GM19351 (cell line): ENCODE data around the gene EFCAB12.
"Not testable (repeated sequence)": the region's sequence is repeated elsewhere in the genome, so short reads cannot be mapped to it uniquely, and the experiment has no call there.

ENCODE experiments used
- ATAC-seq: cut with Tn5 transposase; IDR thresholded peaks from one replicate; pipeline ENCODE4 v1.9.1; 2021; ENCODE audit warnings: mild to moderate bottlenecking, moderate library complexity; ENCODE audit not compliant: unreplicated experiment

Gene EFCAB12

DNA sequence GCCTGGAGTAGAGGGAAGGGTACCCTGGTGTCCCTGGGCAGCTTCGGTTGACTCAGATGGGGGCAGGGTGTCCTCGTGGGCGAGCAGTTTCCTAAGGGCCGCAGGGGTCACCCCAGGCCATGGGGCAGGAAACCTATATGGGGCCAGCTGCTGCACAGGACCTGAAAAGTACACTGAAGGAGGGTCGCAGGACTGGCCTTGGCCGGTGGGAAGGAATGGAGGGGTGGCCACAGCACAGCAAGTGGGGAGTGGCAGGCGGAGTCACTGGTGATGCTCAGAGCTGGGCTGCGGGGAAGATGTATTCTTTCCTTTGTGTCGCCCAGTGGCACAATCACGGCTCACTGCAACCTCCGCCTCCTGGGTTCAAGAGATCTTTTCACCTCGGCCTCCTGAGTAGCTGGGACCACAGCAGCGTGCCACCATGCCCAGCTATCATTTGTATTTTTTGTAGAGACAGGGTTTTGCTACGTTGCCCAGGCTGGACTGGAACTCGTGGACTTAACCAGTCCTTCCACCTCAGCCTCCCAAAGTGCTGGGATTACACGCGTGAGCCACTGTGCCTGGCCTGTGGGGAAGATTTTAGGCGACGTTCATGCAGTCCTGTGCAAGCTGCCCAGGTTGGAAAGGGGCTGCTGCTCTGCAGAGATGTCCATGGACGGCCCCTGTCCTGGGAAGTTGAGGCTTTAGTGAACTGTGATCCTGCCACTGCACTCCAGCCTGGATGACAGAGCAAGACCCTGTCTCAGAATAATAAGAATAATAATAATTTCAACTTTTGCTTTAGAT, 57.2 kb downstream of the EFCAB12 start:
- no peak for ATAC-seq

DNA sequence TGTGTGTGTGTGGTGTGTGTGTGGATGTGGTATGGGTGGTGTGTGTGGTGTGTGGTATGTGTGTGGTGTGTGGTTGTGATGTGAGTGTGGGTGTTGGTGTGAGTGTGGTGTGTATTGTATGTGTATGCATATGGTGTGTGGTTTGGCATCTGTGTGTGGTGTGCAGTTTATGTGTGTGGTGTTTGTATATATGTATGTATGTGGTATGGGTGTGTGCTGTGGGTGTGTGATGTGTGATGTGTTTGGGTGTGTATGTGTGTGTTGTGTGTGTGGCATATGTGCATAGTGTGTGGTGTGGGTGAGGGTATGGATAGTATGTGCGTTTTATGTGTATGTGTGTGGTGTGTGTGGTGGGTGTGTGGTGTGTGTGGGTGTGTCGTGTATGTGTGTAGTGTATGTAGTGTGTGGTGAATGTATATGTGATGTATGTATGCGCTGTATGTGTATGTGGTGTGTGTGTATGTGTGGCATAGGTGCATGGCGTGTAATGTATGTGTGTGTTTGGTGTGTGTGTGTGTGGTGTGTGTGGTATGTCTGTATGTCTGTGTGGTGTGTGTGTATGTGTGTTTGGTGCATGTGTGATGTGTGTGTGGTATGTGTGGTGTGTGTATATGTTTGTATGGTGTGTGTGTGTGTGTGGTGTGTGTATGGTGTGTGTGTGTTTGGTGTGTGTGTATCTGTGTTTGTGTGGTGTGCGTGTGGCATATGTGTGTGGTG, 58.0 kb downstream of the EFCAB12 start:
- no peak for ATAC-seq

DNA sequence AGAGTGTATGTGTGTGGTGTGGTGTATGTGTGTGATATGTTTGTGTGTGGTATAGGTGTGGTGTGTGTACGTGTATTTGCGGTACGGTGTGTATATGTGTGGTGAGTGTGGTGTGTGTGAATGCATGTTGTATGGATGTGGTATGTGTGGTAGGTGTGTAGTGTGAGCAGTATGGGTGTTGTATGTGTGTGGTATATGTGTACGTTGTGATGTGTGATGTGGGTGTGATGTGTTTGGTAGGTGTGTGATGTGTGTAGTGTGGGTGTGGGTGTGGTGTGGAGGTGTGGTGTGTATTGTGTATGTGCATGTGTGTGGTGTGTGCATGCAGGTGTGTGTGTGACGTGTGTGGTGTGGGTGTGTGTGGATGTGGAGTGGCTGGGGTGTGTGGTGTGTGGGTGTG, 58.7 kb downstream of the EFCAB12 start:
- ATAC-seq = no peak

DNA sequence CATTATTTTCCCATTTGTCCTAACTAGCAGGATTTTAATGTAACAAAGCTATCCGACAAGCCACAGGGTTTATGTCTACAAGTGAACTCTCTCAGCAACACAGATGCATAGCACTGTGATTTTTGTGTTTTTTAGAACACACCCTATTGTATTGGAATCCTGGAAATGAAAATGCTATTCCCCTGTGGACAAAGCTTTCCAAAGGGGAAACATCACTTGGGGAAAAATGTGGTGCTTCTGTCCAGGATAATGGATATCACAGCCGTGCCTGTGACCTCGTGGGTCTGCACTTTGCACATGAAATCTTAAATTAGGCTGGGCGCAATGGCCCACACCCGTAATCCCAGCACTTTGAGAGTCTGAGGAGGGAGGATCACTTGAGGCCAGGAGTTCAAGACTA, 60.6 kb downstream of the EFCAB12 start:
- ATAC-seq = no peak

DNA sequence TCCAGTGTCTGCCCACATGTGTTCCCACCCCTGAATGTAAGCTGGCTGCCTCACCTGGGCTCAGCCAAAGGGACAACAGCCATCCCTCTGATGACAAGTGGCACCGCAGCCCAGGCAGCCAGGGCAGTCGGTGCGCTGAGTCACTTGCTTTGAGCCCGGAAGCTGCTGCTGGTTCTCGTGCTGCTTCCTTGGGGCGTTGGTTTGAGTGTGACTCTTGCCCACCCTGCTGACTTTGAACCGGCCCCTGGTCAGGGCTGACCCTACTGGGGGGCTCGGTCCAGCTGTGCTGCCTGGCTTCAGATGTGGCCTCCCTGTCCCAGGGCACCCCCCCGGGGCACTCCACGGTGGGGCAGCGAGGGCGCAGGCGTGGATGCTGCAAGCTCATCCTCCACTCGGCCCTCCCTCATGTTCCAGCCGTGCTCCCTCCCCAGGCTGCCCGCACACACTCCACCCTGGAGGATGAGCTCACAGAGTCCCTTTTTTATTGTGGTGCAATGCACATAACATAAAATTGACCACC, 62.1 kb downstream of the EFCAB12 start:
- no peak for ATAC-seq

DNA sequence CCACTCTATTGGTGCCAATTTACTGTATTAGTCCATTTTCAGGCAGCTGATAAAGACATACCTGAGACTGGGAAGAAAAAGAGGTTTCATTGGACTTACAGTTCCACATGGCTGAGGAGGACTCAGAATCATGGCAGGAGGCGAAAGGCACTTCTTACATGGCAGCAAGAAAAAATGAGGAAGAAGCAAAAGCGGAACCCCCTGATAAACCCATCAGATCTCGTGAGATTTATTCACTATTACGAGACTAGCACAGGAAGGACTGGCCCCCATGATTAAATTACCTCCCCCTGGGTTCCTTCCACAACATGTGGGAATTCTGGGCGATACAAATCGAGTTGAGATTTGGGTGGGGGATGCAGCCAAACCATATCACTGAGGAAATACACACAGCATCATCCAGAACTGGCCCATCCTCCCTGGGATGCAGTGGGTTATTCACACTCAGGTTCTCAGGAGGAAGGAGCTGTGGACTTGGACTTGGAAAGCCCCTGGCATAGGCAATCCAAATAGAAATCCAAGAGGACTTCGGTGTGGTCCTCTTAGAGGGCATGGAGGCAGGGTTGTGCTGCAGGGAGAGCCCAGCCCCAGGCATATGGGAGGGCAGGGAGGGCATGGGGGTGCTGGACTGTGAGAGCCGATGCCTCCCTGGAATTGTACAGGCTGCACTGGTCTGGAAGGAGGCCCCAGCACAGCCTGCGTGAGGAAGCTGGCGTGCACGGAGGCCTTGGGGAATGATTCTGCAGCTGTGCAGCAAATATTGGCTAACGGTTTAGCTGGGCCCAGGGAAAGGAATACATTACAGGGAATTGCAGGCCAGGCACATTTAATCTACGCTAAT, 62.9 kb downstream of the EFCAB12 start:
- no peak for ATAC-seq

DNA sequence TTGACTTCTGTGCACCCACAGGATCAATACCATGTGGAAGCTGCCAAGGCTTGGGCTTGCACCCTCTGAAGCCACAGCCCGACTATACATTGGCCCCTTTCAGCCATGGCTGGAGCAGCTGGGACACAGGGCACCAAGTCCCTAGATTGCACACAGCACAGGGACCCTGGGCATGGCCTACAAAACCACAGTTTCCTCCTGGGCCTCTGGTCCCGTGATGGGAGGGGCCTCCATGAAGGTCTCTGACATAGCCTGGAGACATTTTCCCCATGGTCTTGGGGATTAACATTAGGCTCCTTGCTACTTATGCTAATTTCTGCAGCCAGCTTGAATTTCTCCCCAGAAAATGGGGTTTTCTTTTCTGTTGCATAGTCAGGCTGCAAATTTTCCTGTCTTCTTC, 63.6 kb downstream of the EFCAB12 start:
- not testable (repeated sequence) for ATAC-seq

DNA sequence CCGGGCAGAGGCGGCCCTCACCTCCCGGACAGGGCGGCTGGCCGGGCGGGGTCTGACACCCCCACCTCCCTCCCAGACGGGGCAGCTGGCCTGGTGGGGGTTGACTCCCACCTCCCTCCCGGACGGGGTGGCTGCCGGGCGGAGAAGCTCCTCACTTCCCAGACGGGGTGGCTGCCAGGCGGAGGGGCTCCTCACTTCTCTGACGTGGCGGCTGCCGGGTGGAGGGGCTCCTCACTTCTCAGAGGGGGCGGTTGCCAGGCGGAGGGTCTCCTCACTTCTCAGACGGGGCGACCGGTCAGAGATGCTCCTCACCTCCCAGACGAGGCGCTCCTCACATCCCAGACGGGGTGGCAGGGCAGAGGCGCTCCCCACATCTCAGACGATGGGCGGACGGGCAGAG, 65.1 kb downstream of the EFCAB12 start:
- not testable (repeated sequence) for ATAC-seq

DNA sequence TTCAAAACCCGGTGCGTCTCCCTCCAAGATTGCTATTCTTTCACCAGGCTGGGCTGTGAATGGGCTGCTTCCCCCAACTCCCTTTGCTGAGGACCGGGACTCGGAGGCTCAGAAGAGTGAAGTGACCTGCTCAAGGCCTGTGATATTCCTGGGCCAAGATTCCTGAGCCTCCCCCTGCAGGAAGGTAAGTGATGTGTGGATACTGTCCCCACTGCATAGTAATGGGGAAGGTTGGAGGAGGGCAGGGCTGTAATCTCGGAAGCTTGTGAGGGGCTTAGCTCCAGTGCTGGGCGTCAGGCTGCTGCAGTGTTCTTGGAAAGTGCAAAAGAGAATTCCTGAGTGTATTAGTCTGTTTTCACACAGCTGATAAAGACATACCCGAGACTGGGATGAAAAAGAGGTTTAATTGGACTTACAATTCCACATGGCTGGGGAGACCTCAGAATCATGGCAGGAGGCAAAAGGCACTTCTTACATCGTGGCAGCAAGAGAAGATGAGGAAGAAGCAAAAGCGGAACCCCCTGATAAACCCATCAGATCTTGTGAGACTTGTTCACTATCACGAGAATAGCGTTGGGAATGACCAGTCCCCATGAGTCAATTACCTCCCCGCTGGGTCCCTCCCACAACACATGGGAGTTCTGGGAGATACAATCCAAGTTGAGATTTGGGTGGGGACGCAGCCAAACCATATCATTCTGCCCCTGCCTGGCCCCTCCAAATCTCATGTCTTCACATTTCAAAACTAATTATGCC, 67.6 kb downstream of the EFCAB12 start:
- no peak for ATAC-seq

DNA sequence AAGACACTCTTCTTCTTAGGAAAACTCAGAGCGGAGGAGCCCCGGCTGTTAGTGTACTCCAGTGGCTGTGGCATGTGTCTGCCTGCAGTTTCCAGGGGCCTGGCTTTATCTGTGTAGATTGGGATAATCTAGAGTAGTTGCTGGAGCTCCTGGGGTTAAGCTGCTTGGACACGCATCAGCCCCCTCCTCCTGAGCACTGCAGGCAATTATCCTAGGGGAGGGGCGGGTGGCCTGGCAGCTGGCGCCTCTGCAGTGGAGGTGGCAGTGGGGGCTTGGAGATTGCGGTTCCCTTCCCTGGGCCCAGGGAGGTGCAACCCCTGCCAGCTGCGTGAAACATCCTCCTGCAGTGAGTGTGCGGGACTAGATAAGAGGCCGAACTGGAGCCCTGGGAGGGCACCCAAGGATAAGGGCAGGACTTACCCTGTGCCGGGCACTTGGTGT, 68.2 kb downstream of the EFCAB12 start:
- no peak for ATAC-seq

DNA sequence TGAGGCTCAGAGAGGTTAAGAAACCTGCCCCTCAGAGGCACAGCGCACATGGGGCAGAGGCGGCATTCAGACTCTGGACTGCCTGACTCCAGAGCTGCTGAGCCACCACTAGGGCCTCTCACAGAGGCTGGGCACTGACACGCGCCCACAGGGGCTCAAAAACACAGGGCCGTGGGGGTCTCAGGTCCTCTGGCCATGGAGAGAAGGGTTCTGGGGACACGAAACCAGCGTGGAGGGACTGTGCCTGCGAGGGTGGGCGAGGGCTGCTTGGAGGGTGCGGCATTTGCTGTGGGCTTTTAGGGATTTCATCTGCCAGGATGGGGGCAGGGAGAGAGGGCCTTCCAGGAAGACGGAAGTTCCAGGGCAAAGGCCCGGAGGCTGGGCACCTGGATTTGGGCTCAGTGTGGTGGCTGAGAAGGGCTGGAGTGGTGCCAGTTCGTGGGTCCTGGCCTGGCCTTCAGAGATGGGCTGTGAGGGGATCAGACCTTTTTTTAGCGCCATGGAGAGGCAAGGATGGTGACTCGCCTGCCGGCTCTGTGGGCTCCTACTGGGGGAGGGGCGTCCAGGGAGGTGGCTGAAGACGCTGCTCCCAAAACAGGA, 69.6 kb downstream of the EFCAB12 start:
- ATAC-seq = no peak

DNA sequence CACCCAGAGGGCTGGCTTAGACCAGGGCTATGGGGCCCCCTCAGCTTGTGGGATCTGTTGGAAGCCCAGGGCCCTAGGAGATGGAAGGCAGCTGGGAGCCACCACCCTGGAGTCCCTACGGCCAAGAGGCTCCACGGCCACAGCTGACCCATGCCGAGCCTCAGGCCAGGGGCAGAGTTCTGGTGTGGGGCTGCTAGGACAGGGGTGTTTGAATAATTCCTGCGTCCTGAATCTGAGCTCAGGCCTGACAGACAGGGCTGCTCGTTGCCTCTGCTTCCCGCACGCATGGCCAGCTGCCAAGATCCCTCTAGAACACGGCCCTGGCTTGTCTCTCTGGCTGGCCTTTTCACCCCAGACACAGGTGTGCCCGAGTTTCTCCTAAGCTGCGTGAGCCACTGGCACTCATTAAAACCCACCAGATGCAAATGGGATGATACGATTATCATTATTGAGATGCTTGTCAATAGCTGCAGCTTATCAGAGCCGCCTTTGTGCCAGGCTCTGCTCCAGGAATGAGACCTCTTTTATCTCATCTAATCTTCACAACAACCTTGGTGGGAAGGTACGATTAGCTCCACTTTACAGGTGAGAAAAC, 70.2 kb downstream of the EFCAB12 start:
- no peak for ATAC-seq

DNA sequence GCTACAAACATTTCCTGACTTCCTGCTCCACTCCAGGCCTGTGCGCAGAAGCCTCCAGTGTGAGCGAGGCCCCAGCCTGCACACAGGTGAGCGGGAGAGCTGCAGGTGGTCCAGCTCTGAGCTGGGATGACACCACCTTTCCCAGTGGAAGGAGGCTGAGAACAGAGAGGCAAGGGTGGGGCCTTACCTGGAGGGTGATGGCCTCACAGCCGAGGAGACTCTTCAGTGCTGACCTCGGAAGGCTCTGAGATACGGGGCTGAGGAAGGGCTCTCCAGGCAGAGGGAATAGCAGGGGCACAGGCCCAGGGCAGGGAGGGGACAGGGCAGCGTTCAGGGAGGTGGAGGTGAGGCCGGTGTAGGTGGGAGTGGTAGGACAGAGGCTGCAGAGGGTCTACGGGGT, 70.8 kb downstream of the EFCAB12 start:
- no peak for ATAC-seq

DNA sequence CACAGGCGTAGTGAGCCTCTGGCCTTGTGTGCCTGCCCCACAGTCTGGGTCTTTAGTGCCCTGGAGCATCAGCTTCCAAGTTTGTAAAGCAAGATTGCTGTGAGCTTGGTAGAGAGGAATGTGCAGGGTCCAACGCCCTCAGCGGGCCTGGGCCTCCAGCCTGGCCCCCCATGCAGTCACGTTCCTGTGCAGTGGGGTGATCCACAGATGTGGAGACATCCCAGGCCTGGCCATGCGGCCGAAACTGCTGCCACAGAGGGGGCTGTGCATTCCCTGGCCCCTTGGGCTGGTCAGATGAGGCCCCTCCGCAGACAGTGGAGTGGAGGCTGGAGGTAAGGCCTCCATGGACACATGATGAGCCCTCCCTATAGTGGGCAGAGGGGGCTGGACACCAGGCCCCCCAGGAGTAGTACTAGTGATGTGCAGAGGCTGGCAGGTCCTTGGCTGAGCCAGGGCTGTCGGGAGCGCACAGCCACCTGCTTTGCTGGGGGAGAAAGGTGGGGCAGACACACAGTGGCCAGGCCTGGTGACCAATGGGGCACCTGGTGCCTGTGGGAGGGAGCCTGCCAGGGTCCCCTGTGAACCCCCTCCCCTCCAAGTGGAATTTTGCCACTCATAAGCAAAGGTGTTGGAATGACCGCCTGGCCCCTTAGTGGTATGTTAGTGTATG, 71.5 kb downstream of the EFCAB12 start:
- no peak for ATAC-seq

DNA sequence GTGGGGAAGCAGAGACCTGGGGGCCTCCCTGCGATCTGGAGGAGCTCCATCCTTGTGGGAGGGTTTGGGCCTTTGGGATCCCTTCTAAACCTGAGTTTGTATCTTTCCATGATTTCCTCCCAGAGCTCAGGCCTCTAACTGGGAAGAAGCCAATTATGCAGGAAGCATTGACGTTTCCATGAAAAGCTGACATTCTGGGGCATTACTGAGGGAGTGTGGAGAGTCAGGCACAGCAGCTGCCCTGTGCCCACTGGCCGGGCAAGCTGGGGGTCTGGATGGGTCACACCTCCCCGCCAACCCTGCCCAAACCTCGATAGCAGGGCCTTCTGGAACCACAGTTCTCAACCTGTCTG, 74.9 kb downstream of the EFCAB12 start:
- no peak for ATAC-seq

DNA sequence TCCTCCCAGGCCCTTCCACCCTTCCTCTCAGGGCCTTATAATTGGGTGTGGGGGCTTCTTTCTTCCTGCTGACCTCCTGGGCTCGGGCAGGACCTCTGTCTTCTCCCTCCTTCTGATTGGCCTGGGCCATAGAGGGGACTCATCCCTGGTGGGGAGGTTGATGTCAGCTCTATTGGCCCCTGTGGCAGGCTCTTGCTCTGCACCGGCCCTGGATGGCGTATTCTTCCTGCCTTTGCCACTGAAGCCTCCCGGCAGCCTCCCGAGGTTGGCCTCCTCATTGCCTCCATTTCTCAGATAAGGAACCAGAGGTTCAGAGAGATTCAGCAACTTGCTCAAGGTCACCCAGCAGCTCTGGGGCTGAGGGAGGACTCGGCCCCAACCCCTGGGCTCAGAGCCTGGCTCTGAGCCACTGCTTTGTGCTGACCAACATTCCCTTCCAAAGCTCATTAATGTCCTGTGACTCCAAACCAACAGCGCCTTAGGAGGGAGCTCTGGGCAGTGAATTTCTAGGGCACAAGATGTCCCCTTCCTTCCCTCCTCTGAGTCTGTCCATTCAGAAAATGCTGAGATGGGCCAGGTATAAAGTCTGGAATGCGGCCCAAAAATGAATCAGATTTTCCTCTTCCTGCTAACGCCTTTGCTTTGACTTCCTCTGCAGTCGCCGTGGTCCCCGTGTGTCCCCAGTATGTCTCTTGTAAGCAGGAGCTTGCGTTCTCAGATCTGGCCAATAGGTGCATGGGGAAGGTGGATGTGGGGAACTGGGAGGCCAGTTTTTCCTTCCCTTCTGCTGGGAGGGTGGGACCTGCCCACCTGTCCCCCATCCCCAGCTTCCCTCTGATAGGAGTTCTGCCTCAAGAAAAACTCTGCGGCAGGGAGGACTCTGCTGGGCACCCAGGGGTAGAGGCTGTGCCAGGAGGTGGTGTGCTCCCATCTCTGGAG, 75.5 kb downstream of the EFCAB12 start:
- no peak for ATAC-seq

DNA sequence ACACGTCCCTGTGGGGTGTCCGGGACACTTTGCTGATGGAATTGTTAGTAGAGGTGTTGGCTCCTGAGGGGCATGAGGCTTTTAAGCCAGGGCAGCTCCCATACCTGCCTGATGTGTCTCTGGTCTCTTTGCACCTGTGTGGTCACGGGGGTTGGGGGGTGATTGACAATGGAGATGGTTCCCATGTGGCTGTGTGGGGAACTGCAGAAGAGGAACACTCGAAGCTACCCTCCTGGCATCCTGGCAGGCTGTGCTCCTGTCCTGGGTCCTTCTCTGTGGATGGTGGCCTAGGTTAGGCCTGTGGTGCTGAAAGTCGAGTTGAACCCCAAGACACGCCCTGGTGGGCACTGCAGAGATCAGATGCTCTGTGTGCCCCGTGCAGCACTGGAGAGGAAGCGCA, 76.4 kb downstream of the EFCAB12 start:
- ATAC-seq = no peak
